GM21526 (cell line): ENCODE measurements around the gene AGPAT1.

Experiments
- ATAC-seq: cut with Tn5 transposase; IDR thresholded peaks from one replicate; pipeline ENCODE4 v1.9.1; 2021; ENCODE audit warnings: moderate library complexity; ENCODE audit not compliant: unreplicated experiment, low FRiP score

AGPAT1 gene

DNA sequence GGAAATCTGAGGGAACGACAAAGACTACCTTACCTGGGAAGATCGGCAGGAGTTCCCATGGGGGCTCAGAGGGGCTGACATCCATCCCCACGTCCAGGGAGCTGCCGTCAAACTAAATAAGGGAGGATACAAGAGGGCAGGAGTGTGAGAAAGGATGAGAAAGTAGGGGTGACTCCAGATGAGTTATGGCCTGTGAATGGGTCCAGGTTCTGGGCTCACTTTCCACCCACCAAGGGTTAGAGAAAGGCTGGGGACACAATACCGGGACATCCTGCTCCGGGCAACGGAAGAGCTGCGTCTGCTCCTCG lies 48.5 kb downstream of the AGPAT1 start:
- no peak for ATAC-seq

DNA sequence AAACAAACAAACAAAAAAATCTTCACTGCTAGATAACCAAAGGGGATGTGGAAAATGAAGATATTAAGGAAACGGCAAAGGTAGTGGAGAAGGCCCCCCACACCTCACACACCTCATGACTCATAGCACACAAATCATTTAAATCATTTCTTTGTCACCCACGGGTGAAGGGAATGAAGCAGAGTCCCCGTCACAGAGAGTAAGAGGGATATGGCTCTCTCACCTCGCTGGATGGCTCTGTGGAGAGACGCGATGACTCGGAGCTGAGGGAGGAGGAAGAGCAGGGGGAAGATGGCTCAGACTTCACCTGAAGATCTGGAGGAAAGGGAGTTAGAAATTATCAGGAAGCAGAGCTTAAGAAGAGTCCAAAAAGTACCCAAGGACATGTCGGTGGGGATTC lies 49.0 kb downstream of the AGPAT1 start:
- no peak for ATAC-seq

DNA sequence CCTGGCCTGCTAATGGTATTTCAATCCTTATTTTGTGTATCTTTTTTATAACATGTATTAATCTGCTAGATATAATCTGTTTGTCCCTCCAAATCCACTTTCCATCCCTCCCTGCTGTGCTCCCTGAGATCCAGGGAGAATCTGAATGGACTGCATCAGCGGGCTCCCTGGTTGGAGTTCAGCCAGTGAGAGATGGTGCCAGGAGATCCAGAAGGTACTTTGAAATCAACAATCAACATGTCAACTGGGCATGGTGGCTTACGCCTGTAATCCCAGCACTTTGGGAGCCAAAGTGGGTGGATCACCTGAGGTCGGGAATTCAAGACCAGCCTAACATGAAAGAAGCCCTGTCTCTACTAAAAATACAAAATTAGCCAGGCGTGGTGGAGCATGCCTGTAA lies 52.2 kb downstream of the AGPAT1 start:
- no peak for ATAC-seq

DNA sequence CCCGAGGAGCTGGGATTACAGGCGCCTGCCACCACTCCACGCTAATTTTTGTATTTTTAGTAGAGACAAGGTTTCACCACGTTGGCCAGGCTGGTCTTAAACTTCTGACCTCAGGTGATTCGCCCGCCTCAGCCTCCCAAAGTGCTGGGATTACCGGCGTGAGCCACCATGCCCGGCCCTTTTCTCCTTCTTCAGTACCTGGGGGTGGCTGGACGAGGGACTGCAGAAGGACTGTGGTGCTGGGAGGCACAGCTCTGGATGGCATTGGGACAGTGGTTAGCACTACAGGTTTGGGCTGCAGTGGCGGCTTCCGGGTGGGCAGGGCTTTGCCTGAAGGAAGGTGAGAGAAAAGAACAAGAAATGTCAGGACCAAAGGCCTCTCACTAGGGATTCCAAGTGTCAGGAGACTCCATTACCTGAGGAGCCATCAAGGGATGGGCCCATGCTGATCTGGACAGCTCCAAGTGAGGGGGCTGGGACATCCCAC lies 55.3 kb downstream of the AGPAT1 start:
- ATAC-seq = no peak

- no peak for ATAC-seq
These were observed 56.9 kb downstream of the AGPAT1 start for GRCh38 chr6:32118782-32119628.
